ENCODE results near the gene MAPK8IP1. TPM values are rescaled to one million over a fixed set of nuclear protein-coding genes. Genes with fewer than 3 reads are reported as not detected.

The MAPK8IP1 gene
- total and polyA plus RNA-seq, 12 donors: 14.5 to 73.7 (median 33.3) TPM

- no peaks in the 10 kb centered on the region for H3K9me3 ChIP-seq (replicated peaks in 1 of 3)
- no peak for TF ChIP-seq CTCF (IDR thresholded peaks at IDR 0.05)
- TF ChIP-seq POLR2A (IDR thresholded peaks at IDR 0.05): no peak
- WGBS, 4 donors: 88 to 94% (median 91%) methylated on average over 2 to 4 of the region's 4 CpGs; no CpG with 5 or more reads in 1 of the 4 donors
- no peak for DNase-seq
- H3K27ac ChIP-seq: no peak overlapping the region
- intact Hi-C loops (cut with DNase I): no loop called here
- H3K27me3 ChIP-seq: no peaks in the 10 kb centered on the region
- H3K36me3 ChIP-seq (replicated peaks in 1 of 2): peaks cover 0 to under 1% of the 10 kb centered on the region in 2 donors
- H3K4me1 ChIP-seq (replicated peaks in 1 of 2): peaks cover 3 to 9% of the 10 kb centered on the region in 2 donors
- H3K4me3 ChIP-seq: no peak overlapping the region
These were observed 1.5 kb downstream of the MAPK8IP1 start for GRCh38 chr11:45886816-45887520.

GRCh38 chr11:45887587-45887986, 2.1 kb downstream of the MAPK8IP1 start:
- Histone ChIP-seq H3K4me3 (no peak overlapping the region), H3K27me3 (no peaks in the 10 kb centered on the region), H3K9me3 (replicated peaks in 1 of 3) (no peaks in the 10 kb centered on the region), H3K36me3 (replicated peaks in 1 of 2) (no peaks in the 10 kb centered on the region), H3K4me1 (replicated peaks in 1 of 2) (peaks cover 3 to 9% of the 10 kb centered on the region in 2 donors), H3K27ac (no peak overlapping the region)
- DNase-seq: no peak
- TF ChIP-seq CTCF (IDR thresholded peaks at IDR 0.05) (no peak), POLR2A (IDR thresholded peaks at IDR 0.05) (no peak)
- intact Hi-C loops (cut with DNase I): no loop called here
- 80 to 93% (median 87%) methylated on average over 3 to 10 of the region's 10 CpGs for WGBS, 4 donors

- Histone ChIP-seq H3K4me3 (no peak overlapping the region), H3K27me3 (no peaks in the 10 kb centered on the region), H3K36me3 (replicated peaks in 1 of 2) (no peaks in the 10 kb centered on the region), H3K27ac (no peak overlapping the region), H3K4me1 (replicated peaks in 1 of 2) (peaks cover 3 to 9% of the 10 kb centered on the region in 2 donors), H3K9me3 (replicated peaks in 1 of 3) (no peaks in the 10 kb centered on the region)
- TF ChIP-seq CTCF (IDR thresholded peaks at IDR 0.05): no peak
- TF ChIP-seq POLR2A (IDR thresholded peaks at IDR 0.05): no peak
- intact Hi-C loops (cut with DNase I): no loop called here
- no peak for DNase-seq
- WGBS, 4 donors: 84 to 91% (median 90%) methylated on average over 8 of the region's 8 CpGs
These were observed 4.1 kb downstream of the MAPK8IP1 start for GRCh38 chr11:45889555-45889954.

- H3K36me3 ChIP-seq (replicated peaks in 1 of 2): no peaks in the 10 kb centered on the region
- H3K4me3 ChIP-seq: no peak overlapping the region
- WGBS, 4 donors: 92 to 94% (median 94%) methylated on average over 9 of the region's 9 CpGs
- no peak for TF ChIP-seq CTCF (IDR thresholded peaks at IDR 0.05)
- no peak for TF ChIP-seq POLR2A (IDR thresholded peaks at IDR 0.05)
- H3K9me3 ChIP-seq (replicated peaks in 1 of 3): no peaks in the 10 kb centered on the region
- peaks cover 3 to 8% of the 10 kb centered on the region in 2 donors for H3K4me1 ChIP-seq (replicated peaks in 1 of 2)
- no peak for DNase-seq
- intact Hi-C loops (cut with DNase I): no loop called here
- H3K27me3 ChIP-seq: no peaks in the 10 kb centered on the region
- no peak overlapping the region for H3K27ac ChIP-seq
These were observed 4.5 kb downstream of the MAPK8IP1 start for GRCh38 chr11:45889966-45890365.

All from adrenal gland (tissue), 12 donors.